ENCODE data around the gene KIF21A.

- TF ChIP-seq MXI1 (conservative IDR thresholded peaks at IDR 0.05; ENCODE audit: poor library complexity, severe bottlenecking) (no peak), CTCF (IDR thresholded peaks at IDR 0.05; ENCODE audit: poor library complexity, severe bottlenecking) (no peak), EZH2 (IDR thresholded peaks at IDR 0.05; ENCODE audit: borderline replicate concordance, insufficient read depth, low read length, poor library complexity, severe bottlenecking) (no peak), POLR2AphosphoS5 (IDR thresholded peaks at IDR 0.05) (no peak), TAF1 (IDR thresholded peaks at IDR 0.05; ENCODE audit: low read depth) (no peak), EP300 (conservative IDR thresholded peaks at IDR 0.05; ENCODE audit: poor library complexity, severe bottlenecking) (no peak)
These were observed 113.0 kb downstream of the KIF21A start for GRCh38 chr12:39329876-39330275.

Measured in neural cell (in vitro differentiated cells).